Mucosa of stomach (tissue), 1 donor: ENCODE measurements around the gene HMG20A.

ENCODE experiments used
- H3K27me3 ChIP-seq: one replicate; pipeline ENCODE4 v1.7.0; 2013; ENCODE audit warnings: mild to moderate bottlenecking, low read length; ENCODE audit not compliant: control insufficient read depth, insufficient read depth
- H3K36me3 ChIP-seq: one replicate; pipeline ENCODE4 v1.7.0; 2013; ENCODE audit warnings: low read length; ENCODE audit not compliant: control insufficient read depth, insufficient read depth
- H3K4me1 ChIP-seq: one replicate; pipeline ENCODE4 v1.7.0; 2013; ENCODE audit warnings: mild to moderate bottlenecking, low read length; ENCODE audit not compliant: control insufficient read depth, insufficient read depth
- H3K4me3 ChIP-seq: one replicate; pipeline ENCODE4 v1.7.0; 2013; ENCODE audit warnings: low read length
- H3K9ac ChIP-seq: one replicate; pipeline ENCODE4 v1.7.0; 2013; ENCODE audit warnings: mild to moderate bottlenecking, low read length, moderate library complexity
- H3K9me3 ChIP-seq: one replicate; pipeline ENCODE4 v1.7.0; 2013; ENCODE audit warnings: mild to moderate bottlenecking, low read length, moderate library complexity; ENCODE audit not compliant: control insufficient read depth
- donor health status: Pancreatic carcinoma.

The HMG20A gene

DNA sequence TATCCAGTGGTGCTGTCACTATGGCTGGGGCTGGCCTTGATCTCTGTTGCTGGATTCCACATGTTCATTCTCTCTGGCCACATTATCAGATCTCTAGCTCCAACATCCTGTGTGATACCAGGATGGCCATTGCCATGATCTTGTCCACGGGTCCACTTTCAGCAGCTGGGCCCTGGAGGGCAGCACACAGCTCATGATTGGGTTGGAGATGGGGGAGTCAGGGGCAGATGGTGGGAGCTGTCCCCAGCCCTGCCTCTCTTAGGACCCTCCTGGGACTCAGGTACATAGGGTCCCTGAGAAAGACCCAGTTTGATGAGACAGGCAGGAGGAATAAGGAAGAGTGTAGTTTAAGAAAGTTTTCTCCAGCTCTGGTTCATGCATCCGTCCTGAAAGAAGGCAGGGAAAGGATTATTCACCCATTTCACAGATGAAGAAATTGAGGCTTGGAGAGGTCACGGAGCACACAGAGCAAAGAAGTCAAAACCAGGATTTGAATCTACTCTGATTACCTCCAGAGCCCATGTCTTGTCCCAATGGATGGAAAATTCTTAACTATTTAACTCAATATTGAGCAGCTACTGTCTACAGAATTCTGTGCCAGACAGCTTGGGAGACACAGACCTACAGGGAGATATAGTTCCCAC is 111.5 kb downstream of the HMG20A start:
- no peaks in the 10 kb centered on the region for H3K36me3 ChIP-seq
- H3K27me3 ChIP-seq, result no peaks in the 10 kb centered on the region
- no peak overlapping the region for H3K9ac ChIP-seq
- H3K9me3 ChIP-seq, result no peaks in the 10 kb centered on the region
- H3K4me1 ChIP-seq, result peaks cover 10% of the 10 kb centered on the region
- H3K4me3 ChIP-seq, result no peak overlapping the region

DNA sequence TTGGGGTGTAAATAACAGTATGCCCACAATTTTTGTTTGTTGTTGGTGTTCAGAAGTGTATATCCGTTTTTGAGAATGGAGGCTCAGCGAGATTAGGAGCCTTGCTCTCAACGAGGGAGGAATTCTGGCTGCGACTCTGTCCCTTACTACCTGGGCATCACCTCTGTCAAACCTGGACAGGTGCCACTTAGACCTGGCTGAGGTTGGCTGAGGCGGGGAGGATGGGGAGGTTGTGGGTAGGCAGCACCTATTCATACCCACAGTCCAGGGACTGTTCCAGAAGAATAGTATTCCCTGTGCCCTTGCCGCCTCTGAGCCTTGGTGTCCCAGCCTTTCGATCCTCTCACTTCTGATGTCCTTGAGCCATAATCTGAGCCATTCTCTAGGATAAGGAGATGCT is 112.2 kb downstream of the HMG20A start:
- Histone ChIP-seq H3K4me1 (peaks cover 10% of the 10 kb centered on the region), H3K4me3 (no peak overlapping the region), H3K27me3 (no peaks in the 10 kb centered on the region), H3K9ac (no peak overlapping the region), H3K36me3 (no peaks in the 10 kb centered on the region), H3K9me3 (no peaks in the 10 kb centered on the region)

DNA sequence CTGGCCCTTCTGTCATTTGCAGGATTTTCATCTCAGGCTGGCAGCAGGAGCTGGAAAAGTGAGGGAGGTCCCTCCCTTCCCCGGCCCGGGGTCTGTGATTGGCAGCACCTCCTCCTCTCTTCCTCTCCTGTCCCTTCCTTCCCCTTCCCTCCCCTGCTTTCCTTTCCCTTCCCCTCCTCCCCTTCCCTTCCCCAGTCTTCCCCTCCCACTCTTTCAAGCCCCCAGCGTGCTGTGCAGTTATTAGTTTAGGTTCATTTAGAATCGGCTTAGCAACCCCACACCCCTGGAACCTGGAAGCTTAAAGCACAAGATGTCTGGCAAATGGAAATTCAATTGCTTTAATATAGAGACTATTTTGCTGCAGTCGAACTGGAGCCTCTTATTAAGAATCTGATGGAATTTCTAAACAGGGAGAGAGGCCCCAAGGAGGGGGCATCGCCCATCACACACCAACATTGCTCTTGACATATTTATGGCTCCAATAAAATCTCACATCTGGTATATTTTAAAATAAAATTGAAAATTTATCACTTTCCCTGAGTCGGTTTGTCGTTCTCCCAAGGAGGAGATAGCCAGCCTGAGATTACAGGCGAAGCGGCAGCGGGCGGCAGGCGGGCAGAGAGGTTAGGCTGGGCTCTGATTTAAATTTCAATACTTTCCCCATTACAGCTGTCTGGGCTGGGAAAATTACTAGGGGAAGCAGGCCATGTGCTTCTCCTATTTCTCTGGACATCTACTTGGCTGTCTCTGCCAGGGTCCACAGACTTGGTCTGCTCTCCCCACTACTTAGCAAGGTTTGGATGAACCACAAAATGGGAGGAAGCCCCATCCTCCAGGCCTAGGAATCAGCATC is 113.1 kb downstream of the HMG20A start:
- Histone ChIP-seq H3K27me3 (no peaks in the 10 kb centered on the region), H3K9me3 (no peaks in the 10 kb centered on the region), H3K36me3 (no peaks in the 10 kb centered on the region), H3K4me3 (no peak overlapping the region), H3K9ac (no peak overlapping the region), H3K4me1 (peaks cover 15% of the 10 kb centered on the region)
